HEK293 (cell line): ENCODE data around the gene ATP6V0E2.

ENCODE experiments used
- GLI4 ChIP-seq: fragments of 450-650 bp; formaldehyde crosslinking; IDR thresholded peaks from 2 replicates; pipeline ENCODE4 v1.5.1; 2016; ENCODE audit warnings: missing biosample characterization, missing genetic modification characterization
- INSM2 ChIP-seq: fragments of 450-650 bp; formaldehyde crosslinking; IDR thresholded peaks from 2 replicates; pipeline ENCODE4 v1.5.1; 2016; ENCODE audit warnings: missing biosample characterization, missing genetic modification characterization
- SETDB1 ChIP-seq: IDR thresholded peaks from one replicate; pipeline ENCODE4 v1.6.1; 2017; ENCODE audit warnings: mild to moderate bottlenecking, low read length, moderate library complexity, mixed read lengths; ENCODE audit not compliant: insufficient read length
- ZBTB10 ChIP-seq: fragments of 450-650 bp; formaldehyde crosslinking; IDR thresholded peaks from 2 replicates; pipeline ENCODE4 v1.5.1; 2016; ENCODE audit warnings: missing biosample characterization, missing genetic modification characterization
- ZBTB6 ChIP-seq: fragments of 450-650 bp; formaldehyde crosslinking; IDR thresholded peaks from 2 replicates; pipeline ENCODE4 v1.5.1; 2017; ENCODE audit warnings: missing biosample characterization, missing genetic modification characterization
- ZBTB8A ChIP-seq: fragments of 450-650 bp; formaldehyde crosslinking; IDR thresholded peaks from 2 replicates; pipeline ENCODE4 v1.5.1; 2016; ENCODE audit warnings: missing biosample characterization, missing genetic modification characterization
- ZNF132 ChIP-seq: fragments of 450-650 bp; formaldehyde crosslinking; IDR thresholded peaks from 2 replicates; pipeline ENCODE4 v1.5.1; 2017; ENCODE audit warnings: missing biosample characterization, missing genetic modification characterization, borderline replicate concordance
- ZNF155 ChIP-seq: fragments of 450-650 bp; formaldehyde crosslinking; IDR thresholded peaks from 2 replicates; pipeline ENCODE4 v1.5.1; 2016; ENCODE audit warnings: missing biosample characterization, missing genetic modification characterization
- ZNF184 ChIP-seq: fragments of 450-650 bp; IDR thresholded peaks from 2 replicates; pipeline ENCODE4 v1.5.1; 2018; ENCODE audit warnings: missing biosample characterization, mild to moderate bottlenecking, missing genetic modification characterization
- ZNF19 ChIP-seq: fragments of 450-650 bp; formaldehyde crosslinking; IDR thresholded peaks from 2 replicates; pipeline ENCODE4; 2016; ENCODE audit warnings: missing biosample characterization, missing genetic modification characterization, low read depth
- ZNF221 ChIP-seq: fragments of 450-650 bp; formaldehyde crosslinking; IDR thresholded peaks from 2 replicates; pipeline ENCODE4 v1.5.1; 2017; ENCODE audit warnings: missing biosample characterization, missing genetic modification characterization, borderline replicate concordance
- ZNF223 ChIP-seq: fragments of 450-650 bp; formaldehyde crosslinking; IDR thresholded peaks from 2 replicates; pipeline ENCODE4 v1.5.1; 2016; ENCODE audit warnings: missing biosample characterization, missing genetic modification characterization
- ZNF248 ChIP-seq: fragments of 450-650 bp; formaldehyde crosslinking; IDR thresholded peaks from 2 replicates; pipeline ENCODE4 v1.5.1; 2017; ENCODE audit warnings: missing biosample characterization, missing genetic modification characterization
- ZNF280D ChIP-seq: fragments of 450-650 bp; formaldehyde crosslinking; IDR thresholded peaks from 2 replicates; pipeline ENCODE4 v1.5.1; 2016; ENCODE audit warnings: missing biosample characterization, missing genetic modification characterization
- ZNF335 ChIP-seq: fragments of 450-650 bp; formaldehyde crosslinking; conservative IDR thresholded peaks from 2 replicates; pipeline ENCODE4 v1.5.1; 2016; ENCODE audit warnings: missing biosample characterization, missing genetic modification characterization
- ZNF341 ChIP-seq: fragments of 450-650 bp; formaldehyde crosslinking; IDR thresholded peaks from 2 replicates; pipeline ENCODE4; 2016; ENCODE audit warnings: low read depth, missing biosample characterization, missing genetic modification characterization
- ZNF394 ChIP-seq: fragments of 450-650 bp; formaldehyde crosslinking; IDR thresholded peaks from 2 replicates; pipeline ENCODE4 v1.5.1; 2016; ENCODE audit warnings: missing biosample characterization, missing genetic modification characterization, mild to moderate bottlenecking, moderate library complexity, borderline replicate concordance
- ZNF404 ChIP-seq: fragments of 450-650 bp; formaldehyde crosslinking; IDR thresholded peaks from 2 replicates; pipeline ENCODE4 v1.5.1; 2017; ENCODE audit warnings: missing biosample characterization, missing genetic modification characterization
- ZNF416 ChIP-seq: fragments of 450-650 bp; formaldehyde crosslinking; IDR thresholded peaks from 2 replicates; pipeline ENCODE4 v1.5.1; 2016; ENCODE audit warnings: missing biosample characterization, missing genetic modification characterization
- ZNF423 ChIP-seq: fragments of 450-650 bp; formaldehyde crosslinking; IDR thresholded peaks from 2 replicates; pipeline ENCODE4 v1.5.1; 2016; ENCODE audit warnings: missing biosample characterization, missing genetic modification characterization
- ZNF48 ChIP-seq: fragments of 450-650 bp; formaldehyde crosslinking; IDR thresholded peaks from 2 replicates; pipeline ENCODE4 v1.5.1; 2016; ENCODE audit warnings: missing biosample characterization, missing genetic modification characterization
- ZNF488 ChIP-seq: fragments of 450-650 bp; formaldehyde crosslinking; IDR thresholded peaks from 2 replicates; pipeline ENCODE4 v1.5.1; 2016; ENCODE audit warnings: missing biosample characterization, missing genetic modification characterization
- ZNF529 ChIP-seq: fragments of 450-650 bp; formaldehyde crosslinking; IDR thresholded peaks from 2 replicates; pipeline ENCODE4 v1.5.1; 2017; ENCODE audit warnings: missing genetic modification characterization, missing biosample characterization; ENCODE audit not compliant: insufficient replicate concordance
- ZNF558 ChIP-seq: fragments of 450-650 bp; formaldehyde crosslinking; IDR thresholded peaks from 2 replicates; pipeline ENCODE4 v1.5.1; 2016; ENCODE audit warnings: missing biosample characterization, missing genetic modification characterization
- ZNF610 ChIP-seq: fragments of 450-650 bp; formaldehyde crosslinking; IDR thresholded peaks from 2 replicates; pipeline ENCODE4 v1.5.1; 2016; ENCODE audit warnings: missing biosample characterization, missing genetic modification characterization, borderline replicate concordance
- ZSCAN16 ChIP-seq: fragments of 450-650 bp; formaldehyde crosslinking; IDR thresholded peaks from 2 replicates; pipeline ENCODE4 v1.5.1; 2016; ENCODE audit warnings: missing biosample characterization, missing genetic modification characterization
- ZSCAN23 ChIP-seq: fragments of 450-650 bp; formaldehyde crosslinking; IDR thresholded peaks from 2 replicates; pipeline ENCODE4 v1.5.1; 2016; ENCODE audit warnings: missing biosample characterization, missing genetic modification characterization
- ZSCAN4 ChIP-seq: fragments of 450-650 bp; formaldehyde crosslinking; IDR thresholded peaks from 2 replicates; pipeline ENCODE4 v1.5.1; 2017; ENCODE audit warnings: missing biosample characterization, missing genetic modification characterization

ATP6V0E2 gene

GRCh38 chr7:149838224-149838991, 35.4 kb upstream of the ATP6V0E2 start, which contains the start of gene ZNF862 (continued):
- TF ChIP-seq ZNF280D (no peak), ZSCAN16 (tag by site-specific recombination) (0 out of 2 replicates have a peak, but pooled peaks have one; percentile 55), ZSCAN4 (tag by site-specific recombination) (no peak), ZNF610 (tag by site-specific recombination) (peak; percentile 97), ZNF223 (peak; percentile 83), ZNF19 (tag by site-specific recombination) (no peak), ZNF423 (tag by site-specific recombination) (peak; percentile 97), ZNF558 (tag by site-specific recombination) (no peak), ZNF184 (tag by site-specific recombination) (peak; percentile 55; the same call in 1 of the 2 replicates), ZBTB8A (tag by site-specific recombination) (peak; percentile 74), ZNF416 (tag by site-specific recombination) (no peak), ZNF404 (tag by site-specific recombination) (no peak), GLI4 (no peak; the same call in 1 of the 2 replicates), ZBTB10 (tag by site-specific recombination) (0 out of 2 replicates have a peak, but pooled peaks have one; percentile 31), ZNF248 (tag by site-specific recombination) (no peak), ZNF529 (no peak), INSM2 (no peak), ZBTB6 (tag by site-specific recombination) (no peak; the same call in 1 of the 2 replicates), ZNF155 (tag by site-specific recombination) (no peak), ZNF48 (no peak), ZNF341 (tag by site-specific recombination) (peak; percentile 88), ZNF488 (tag by site-specific recombination) (no peak), ZNF335 (tag by site-specific recombination) (peak; percentile 88), ZNF394 (tag by site-specific recombination) (peak; percentile 52; the same call in 1 of the 2 replicates), ZSCAN23 (tag by site-specific recombination) (no peak), ZNF132 (tag by site-specific recombination) (no peak), SETDB1 (no peak), ZNF221 (tag by site-specific recombination) (no peak)
